KMS-11 (cell line): ENCODE measurements around the gene LIMA1.

Source experiments
- H2AFZ ChIP-seq: fragments of 200-600 bp; sonication (generic); 2 replicates; pipeline ENCODE4 v1.6.1; 2016; ENCODE audit warnings: antibody characterized with exemption, mixed run types, low read depth
- H3K27ac ChIP-seq: fragments of 200-600 bp; sonication (generic); 2 replicates; pipeline ENCODE4 v1.6.1; 2016; ENCODE audit warnings: mild to moderate bottlenecking, mixed run types
- H3K27me3 ChIP-seq: fragments of 200-600 bp; sonication (generic); 2 replicates; pipeline ENCODE4 v1.6.1; 2017; ENCODE audit warnings: mild to moderate bottlenecking, low read depth, mixed run types, moderate library complexity; ENCODE audit not compliant: insufficient read depth
- H3K36me3 ChIP-seq: fragments of 200-600 bp; sonication (generic); 2 replicates; pipeline ENCODE4 v1.6.1; 2017; ENCODE audit warnings: mild to moderate bottlenecking, mixed run types; ENCODE audit not compliant: insufficient read depth
- H3K4me1 ChIP-seq: fragments of 200-600 bp; sonication (generic); 2 replicates; pipeline ENCODE4 v1.6.1; 2016; ENCODE audit warnings: mild to moderate bottlenecking, low read depth, mixed run types; ENCODE audit not compliant: poor library complexity, severe bottlenecking
- H3K4me2 ChIP-seq: fragments of 200-600 bp; sonication (generic); 2 replicates; pipeline ENCODE4 v1.7.0; 2016; ENCODE audit warnings: mild to moderate bottlenecking, mixed run types
- H3K4me3 ChIP-seq: fragments of 200-600 bp; sonication (generic); IDR thresholded peaks from 2 replicates; pipeline ENCODE4 v1.6.1; 2017; ENCODE audit warnings: low read depth, low read length, mixed read lengths; ENCODE audit not compliant: insufficient read depth
- H3K79me2 ChIP-seq: fragments of 200-600 bp; sonication (generic); 2 replicates; pipeline ENCODE4 v1.6.1; 2016; ENCODE audit warnings: low read depth, mixed run types; ENCODE audit not compliant: insufficient read depth
- H3K9ac ChIP-seq: fragments of 200-600 bp; sonication (generic); 2 replicates; pipeline ENCODE4 v1.6.1; 2016; ENCODE audit warnings: mild to moderate bottlenecking, mixed run types
- H4K20me1 ChIP-seq: fragments of 200-600 bp; sonication (generic); 2 replicates; pipeline ENCODE4 v1.6.1; 2016; ENCODE audit warnings: mild to moderate bottlenecking, mixed run types; ENCODE audit not compliant: insufficient read depth
- TF ChIP-seq, protein P1 (sequence below): fragments of 200-600 bp; sonication (generic); conservative IDR thresholded peaks from 2 replicates; pipeline ENCODE4 v1.6.1; 2017; ENCODE audit warnings: low read depth, mild to moderate bottlenecking, antibody characterized with exemption, low read length, moderate library complexity, mixed read lengths

Gene LIMA1

DNA sequence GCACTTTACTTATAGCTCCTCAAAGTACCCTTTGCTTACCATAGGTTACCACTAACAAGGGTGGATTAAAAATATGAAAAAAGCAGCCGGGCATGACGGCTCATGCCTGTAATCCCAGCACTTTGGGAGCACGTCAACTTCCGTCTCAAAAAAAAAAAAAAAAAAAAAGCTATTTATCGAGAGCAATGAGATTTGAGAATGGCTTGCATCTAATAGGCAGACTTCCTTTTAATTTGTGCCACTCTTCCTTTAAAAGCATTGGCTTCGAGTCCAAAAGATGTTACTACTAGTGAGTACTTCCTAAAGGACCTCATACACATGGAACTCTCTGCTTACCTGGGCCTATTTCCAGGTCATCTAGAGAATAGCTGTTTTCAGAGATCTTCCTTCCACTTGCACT, 77.7 kb downstream of the LIMA1 start:
- no peaks in the 10 kb centered on the region for H4K20me1 ChIP-seq
- H3K27ac ChIP-seq, result no peak overlapping the region
- no peaks in the 10 kb centered on the region for H3K79me2 ChIP-seq
- H2AFZ ChIP-seq, result no peak overlapping the region
- H3K36me3 ChIP-seq, result no peaks in the 10 kb centered on the region
- H3K4me1 ChIP-seq, result peaks cover 8% of the 10 kb centered on the region
- TF ChIP-seq, protein P1, sequence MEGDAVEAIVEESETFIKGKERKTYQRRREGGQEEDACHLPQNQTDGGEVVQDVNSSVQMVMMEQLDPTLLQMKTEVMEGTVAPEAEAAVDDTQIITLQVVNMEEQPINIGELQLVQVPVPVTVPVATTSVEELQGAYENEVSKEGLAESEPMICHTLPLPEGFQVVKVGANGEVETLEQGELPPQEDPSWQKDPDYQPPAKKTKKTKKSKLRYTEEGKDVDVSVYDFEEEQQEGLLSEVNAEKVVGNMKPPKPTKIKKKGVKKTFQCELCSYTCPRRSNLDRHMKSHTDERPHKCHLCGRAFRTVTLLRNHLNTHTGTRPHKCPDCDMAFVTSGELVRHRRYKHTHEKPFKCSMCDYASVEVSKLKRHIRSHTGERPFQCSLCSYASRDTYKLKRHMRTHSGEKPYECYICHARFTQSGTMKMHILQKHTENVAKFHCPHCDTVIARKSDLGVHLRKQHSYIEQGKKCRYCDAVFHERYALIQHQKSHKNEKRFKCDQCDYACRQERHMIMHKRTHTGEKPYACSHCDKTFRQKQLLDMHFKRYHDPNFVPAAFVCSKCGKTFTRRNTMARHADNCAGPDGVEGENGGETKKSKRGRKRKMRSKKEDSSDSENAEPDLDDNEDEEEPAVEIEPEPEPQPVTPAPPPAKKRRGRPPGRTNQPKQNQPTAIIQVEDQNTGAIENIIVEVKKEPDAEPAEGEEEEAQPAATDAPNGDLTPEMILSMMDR, result no peak
- no peaks in the 10 kb centered on the region for H3K27me3 ChIP-seq
- no peak overlapping the region for H3K9ac ChIP-seq
- H3K4me3 ChIP-seq, result no peak overlapping the region
- no peak overlapping the region for H3K4me2 ChIP-seq

DNA sequence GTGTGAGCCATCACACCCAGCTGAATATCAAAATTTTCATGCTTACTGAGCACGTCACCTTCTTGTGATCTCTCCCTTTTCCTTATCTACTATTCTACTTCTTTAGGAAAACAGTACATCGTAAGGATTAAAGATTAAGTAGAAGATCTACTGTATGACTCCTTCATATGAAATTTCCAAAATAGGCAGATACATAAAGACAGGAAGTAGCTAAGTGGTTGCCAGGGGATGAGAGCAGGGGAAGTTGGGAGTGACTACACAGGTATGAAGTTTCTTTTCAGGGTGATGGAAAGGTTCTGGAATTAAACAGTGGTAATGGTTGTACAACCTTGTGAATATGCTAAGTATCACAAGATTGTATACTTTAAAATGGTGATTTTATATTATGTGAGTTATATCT, 79.6 kb downstream of the LIMA1 start:
- H3K9ac ChIP-seq, result no peak overlapping the region
- H3K4me1 ChIP-seq, result no peaks in the 10 kb centered on the region
- H3K27ac ChIP-seq, result no peak overlapping the region
- no peaks in the 10 kb centered on the region for H3K36me3 ChIP-seq
- no peaks in the 10 kb centered on the region for H4K20me1 ChIP-seq
- no peak overlapping the region for H3K4me2 ChIP-seq
- H2AFZ ChIP-seq, result no peak overlapping the region
- H3K4me3 ChIP-seq, result no peak overlapping the region
- no peaks in the 10 kb centered on the region for H3K79me2 ChIP-seq
- H3K27me3 ChIP-seq, result no peaks in the 10 kb centered on the region
- TF ChIP-seq, protein P1, result no peak

GRCh38 chr12:50201987-50202521, 81.3 kb downstream of the LIMA1 start:
- Histone ChIP-seq H3K4me1 (no peaks in the 10 kb centered on the region), H3K4me2 (no peak overlapping the region), H4K20me1 (no peaks in the 10 kb centered on the region), H2AFZ (no peak overlapping the region), H3K27ac (no peak overlapping the region), H3K4me3 (no peak overlapping the region), H3K9ac (no peak overlapping the region), H3K27me3 (no peaks in the 10 kb centered on the region), H3K79me2 (no peaks in the 10 kb centered on the region), H3K36me3 (no peaks in the 10 kb centered on the region)
- TF ChIP-seq, protein P1, result no peak

DNA sequence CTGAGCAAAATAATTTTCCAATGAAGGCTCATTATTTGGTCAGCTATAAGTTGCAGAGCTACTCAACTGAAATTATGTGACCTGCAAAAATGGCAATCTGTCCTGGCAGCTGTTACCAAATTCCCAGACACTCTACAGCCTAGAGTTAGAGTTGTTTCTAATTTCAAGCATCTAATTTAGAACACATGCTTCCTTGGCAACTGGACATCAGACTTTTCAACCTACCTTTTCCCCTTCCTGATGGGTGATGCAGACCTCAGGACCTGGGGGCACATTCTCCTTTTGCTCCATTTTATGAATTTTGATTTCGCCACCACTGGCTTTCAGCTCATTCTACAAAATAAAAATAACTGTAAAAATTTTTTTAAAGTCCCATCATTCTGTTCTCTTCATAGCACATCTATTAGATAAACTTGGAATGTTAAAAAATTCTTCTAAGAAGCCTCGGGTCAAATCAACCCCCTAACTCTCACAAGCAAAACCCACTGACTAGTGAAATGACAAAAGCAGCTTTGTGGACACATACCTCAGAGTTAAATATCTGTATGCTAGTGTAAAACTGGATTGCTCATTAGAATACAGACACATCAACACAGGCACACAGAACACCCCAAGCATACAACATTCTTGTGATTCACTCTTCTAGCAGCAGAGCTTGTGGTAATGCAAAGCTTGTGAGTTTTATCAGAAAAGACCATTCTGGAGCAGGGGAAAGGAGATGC, 82.6 kb downstream of the LIMA1 start:
- no peak overlapping the region for H3K4me3 ChIP-seq

More for the DNA sequence above, 82.6 kb downstream of the LIMA1 start:
- no peaks in the 10 kb centered on the region for H3K79me2 ChIP-seq
- no peak overlapping the region for H3K9ac ChIP-seq
- no peak overlapping the region for H3K4me2 ChIP-seq
- H4K20me1 ChIP-seq, result no peaks in the 10 kb centered on the region
- no peak overlapping the region for H2AFZ ChIP-seq
- no peaks in the 10 kb centered on the region for H3K27me3 ChIP-seq
- H3K36me3 ChIP-seq, result no peaks in the 10 kb centered on the region
- H3K27ac ChIP-seq, result no peak overlapping the region
- TF ChIP-seq, protein P1, result no peak
- H3K4me1 ChIP-seq, result no peaks in the 10 kb centered on the region
